ENCODE measurements around the gene COL25A1. TPM values are rescaled to one million over a fixed set of nuclear protein-coding genes. Genes with fewer than 3 reads are reported as not detected.

Gene COL25A1
- total RNA-seq, 1 donor from 2014 or later: 1.3 TPM

- Mint-ChIP-seq H3K4me1 (ENCODE audit: unreplicated experiment) (no peaks in the 10 kb centered on the region), H3K4me3 (ENCODE audit: unreplicated experiment) (no peak overlapping the region), H3K27ac (ENCODE audit: unreplicated experiment) (no peak overlapping the region), H3K27me3 (ENCODE audit: unreplicated experiment) (no peaks in the 10 kb centered on the region), H3K9me3 (ENCODE audit: unreplicated experiment) (no peaks in the 10 kb centered on the region), H3K36me3 (ENCODE audit: unreplicated experiment) (no peaks in the 10 kb centered on the region)
- TF ChIP-seq CTCF (IDR thresholded peaks at IDR 0.05): no peak
- DNase-seq (ENCODE audit: extremely low spot score, unreplicated experiment): no peak
Measured at GRCh38 chr4:108804648-108805273, 497.7 kb downstream of the COL25A1 start.

- Mint-ChIP-seq H3K36me3 (ENCODE audit: unreplicated experiment) (no peaks in the 10 kb centered on the region), H3K4me3 (ENCODE audit: unreplicated experiment) (no peak overlapping the region), H3K4me1 (ENCODE audit: unreplicated experiment) (peaks cover 4% of the 10 kb centered on the region), H3K9me3 (ENCODE audit: unreplicated experiment) (no peaks in the 10 kb centered on the region), H3K27me3 (ENCODE audit: unreplicated experiment) (no peaks in the 10 kb centered on the region), H3K27ac (ENCODE audit: unreplicated experiment) (no peak overlapping the region)
- no peak for DNase-seq (ENCODE audit: extremely low spot score, unreplicated experiment)
- no peak for TF ChIP-seq CTCF (IDR thresholded peaks at IDR 0.05)
Measured at GRCh38 chr4:108799306-108799705, 503.2 kb downstream of the COL25A1 start.

GRCh38 chr4:108796173-108796572 is 506.3 kb downstream of the COL25A1 start:
- H3K27ac Mint-ChIP-seq (ENCODE audit: unreplicated experiment): no peak overlapping the region
- H3K4me1 Mint-ChIP-seq (ENCODE audit: unreplicated experiment): peaks cover 4% of the 10 kb centered on the region
- H3K4me3 Mint-ChIP-seq (ENCODE audit: unreplicated experiment): no peak overlapping the region
- no peaks in the 10 kb centered on the region for H3K27me3 Mint-ChIP-seq (ENCODE audit: unreplicated experiment)
- TF ChIP-seq CTCF (IDR thresholded peaks at IDR 0.05): no peak
- H3K9me3 Mint-ChIP-seq (ENCODE audit: unreplicated experiment): no peaks in the 10 kb centered on the region
- DNase-seq (ENCODE audit: extremely low spot score, unreplicated experiment): no peak
- no peaks in the 10 kb centered on the region for H3K36me3 Mint-ChIP-seq (ENCODE audit: unreplicated experiment)

GRCh38 chr4:108795733-108796132 is 506.7 kb downstream of the COL25A1 start:
- Mint-ChIP-seq H3K4me3 (ENCODE audit: unreplicated experiment) (no peak overlapping the region), H3K27me3 (ENCODE audit: unreplicated experiment) (no peaks in the 10 kb centered on the region), H3K4me1 (ENCODE audit: unreplicated experiment) (peaks cover 4% of the 10 kb centered on the region), H3K9me3 (ENCODE audit: unreplicated experiment) (no peaks in the 10 kb centered on the region), H3K36me3 (ENCODE audit: unreplicated experiment) (no peaks in the 10 kb centered on the region), H3K27ac (ENCODE audit: unreplicated experiment) (no peak overlapping the region)
- no peak for TF ChIP-seq CTCF (IDR thresholded peaks at IDR 0.05)
- no peak for DNase-seq (ENCODE audit: extremely low spot score, unreplicated experiment)

GRCh38 chr4:108794136-108794535 is 508.3 kb downstream of the COL25A1 start:
- H3K27ac Mint-ChIP-seq (ENCODE audit: unreplicated experiment): no peak overlapping the region
- H3K27me3 Mint-ChIP-seq (ENCODE audit: unreplicated experiment): no peaks in the 10 kb centered on the region
- DNase-seq (ENCODE audit: extremely low spot score, unreplicated experiment): no peak
- no peaks in the 10 kb centered on the region for H3K9me3 Mint-ChIP-seq (ENCODE audit: unreplicated experiment)
- no peak for TF ChIP-seq CTCF (IDR thresholded peaks at IDR 0.05)
- peaks cover 4% of the 10 kb centered on the region for H3K4me1 Mint-ChIP-seq (ENCODE audit: unreplicated experiment)
- H3K4me3 Mint-ChIP-seq (ENCODE audit: unreplicated experiment): no peak overlapping the region
- no peaks in the 10 kb centered on the region for H3K36me3 Mint-ChIP-seq (ENCODE audit: unreplicated experiment)
